HT1080 (cell line): ENCODE measurements around the gene PHEX. TPM values are rescaled to one million over a fixed set of nuclear protein-coding genes. Genes with fewer than 3 reads are reported as not detected.
A peak's percentile ranks its signal among the peaks of the same experiment; 100 is the strongest.

Experiments
- DNase-seq: peaks from one replicate; pipeline ENCODE4 v3.0.0-alpha.2; 2015; ENCODE audit warnings: low read depth
- total RNA-seq: library from RNA; depleted of rRNA; stranded (reverse); fragments of >200 nt; shearing (Covaris generic); gene quantifications from 2 replicates; pipeline ENCODE4 v1.2.3, GENCODE V29; 2014

The PHEX gene
- total RNA-seq, 1 experiment from 2014 or later = 0.59 TPM

DNA sequence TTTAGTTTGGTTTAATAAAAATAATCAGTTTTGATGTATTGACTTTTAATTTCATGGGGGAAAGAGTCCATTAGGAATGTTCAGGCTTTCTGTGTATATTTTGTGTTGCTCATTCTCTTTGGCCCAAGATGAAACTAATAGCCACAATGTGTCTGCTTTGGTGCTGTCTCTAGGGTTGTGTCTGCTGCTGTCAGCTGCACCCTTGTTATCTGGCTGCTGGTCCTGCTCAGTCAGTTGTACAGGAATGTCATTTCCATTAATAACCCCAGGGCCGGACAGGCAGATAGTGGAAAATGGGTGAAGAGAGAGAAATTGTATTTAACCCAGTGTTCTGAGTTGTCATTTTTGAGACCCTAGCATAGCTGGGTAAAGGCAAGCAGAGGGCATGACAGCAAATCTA, 115.1 kb downstream of the PHEX start:
- DNase-seq = no peak

DNA sequence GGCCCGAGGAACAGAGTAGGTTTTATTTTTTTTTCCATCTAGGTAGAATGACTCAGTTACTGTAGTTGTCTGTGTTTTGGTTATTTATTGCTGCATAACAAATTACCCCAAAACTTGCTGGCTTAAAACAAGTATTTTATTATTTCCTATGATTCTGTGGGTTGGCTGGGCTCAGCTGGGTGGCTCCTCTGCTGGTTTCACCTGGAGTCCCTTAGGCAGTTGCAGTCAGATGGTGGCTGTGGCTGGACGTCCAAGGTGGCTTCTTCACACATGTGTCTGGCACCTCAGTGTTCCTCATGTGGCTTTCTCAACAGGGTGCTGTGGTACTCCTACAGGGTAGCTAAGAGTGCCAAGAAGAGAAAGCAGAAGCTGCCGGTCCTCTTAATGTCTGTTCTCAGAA, 115.8 kb downstream of the PHEX start:
- no peak for DNase-seq

DNA sequence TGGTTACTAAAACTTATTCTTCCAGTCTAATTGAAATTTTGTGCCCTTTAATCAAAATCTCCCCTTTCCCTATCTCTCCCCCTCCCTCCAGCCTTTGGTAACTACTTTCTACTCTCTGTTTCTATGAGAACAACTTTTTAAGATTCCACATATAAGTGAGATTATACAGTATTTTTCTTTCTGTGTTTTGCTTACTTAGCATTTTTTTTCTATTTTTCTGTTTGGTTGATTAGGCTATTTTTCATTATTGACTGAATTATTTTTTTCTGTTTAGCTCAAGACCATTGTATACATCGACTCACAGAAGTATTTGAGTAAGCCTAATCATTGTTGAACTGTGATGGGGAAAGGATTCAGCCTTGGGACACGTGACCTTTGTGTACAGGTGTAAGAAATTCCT, 116.4 kb downstream of the PHEX start:
- DNase-seq = no peak

DNA sequence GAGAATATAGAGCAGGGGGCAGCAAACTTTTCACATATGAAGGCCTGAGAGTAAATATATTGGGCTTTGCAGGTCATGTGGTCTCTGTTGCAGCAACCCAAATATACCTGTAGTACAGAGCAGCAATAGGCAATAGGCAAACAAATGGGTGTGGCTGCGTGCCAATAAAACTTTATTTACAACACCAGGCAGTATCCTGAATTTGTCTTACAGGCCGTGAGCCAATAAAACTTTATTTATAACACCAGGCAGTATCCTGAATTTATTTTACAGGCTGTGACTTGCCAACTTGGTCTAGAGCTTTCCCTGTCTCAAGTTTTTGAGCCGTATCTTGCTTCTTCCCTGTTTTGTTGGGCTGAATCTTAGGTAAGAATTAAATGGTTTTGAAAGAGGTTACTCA, 118.2 kb downstream of the PHEX start:
- DNase-seq = no peak

DNA sequence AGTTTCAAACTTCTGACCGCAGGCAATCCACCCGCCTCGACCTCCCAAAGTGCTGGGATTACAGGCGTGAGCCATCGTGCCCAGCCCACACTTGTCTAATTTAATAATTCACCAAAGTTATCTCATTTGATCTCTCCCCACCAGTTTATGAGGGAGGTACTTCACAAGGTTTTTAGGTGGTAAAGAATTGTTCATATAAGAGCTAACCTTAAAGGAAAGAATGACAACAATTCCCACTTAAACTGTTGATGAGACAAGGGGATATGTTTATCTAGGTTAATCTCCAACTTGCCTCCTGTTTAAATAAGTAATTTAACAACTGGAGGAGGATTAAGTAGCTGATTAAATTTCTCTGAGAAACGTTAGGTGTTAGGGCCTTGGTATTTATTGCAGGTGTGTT, 123.0 kb downstream of the PHEX start:
- DNase-seq = no peak

DNA sequence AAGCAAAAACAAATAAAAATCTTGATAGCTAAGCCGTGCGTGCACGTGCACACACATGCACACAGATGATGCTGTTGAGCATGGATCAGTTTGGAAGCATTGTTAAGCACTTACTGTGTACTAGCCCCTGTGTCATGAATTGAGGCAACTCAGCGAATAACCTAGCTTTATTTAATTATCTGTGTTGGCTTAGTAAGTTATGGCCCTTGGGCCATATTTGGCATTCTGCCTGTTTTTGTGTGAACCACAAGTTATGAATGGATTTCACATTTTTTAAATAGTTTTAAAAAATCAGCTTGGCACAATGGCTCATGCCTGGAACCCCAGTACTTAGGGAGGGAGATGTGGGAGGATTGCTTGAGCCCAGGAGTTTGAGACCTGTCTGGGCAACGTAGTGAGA, 126.9 kb downstream of the PHEX start:
- DNase-seq = no peak

DNA sequence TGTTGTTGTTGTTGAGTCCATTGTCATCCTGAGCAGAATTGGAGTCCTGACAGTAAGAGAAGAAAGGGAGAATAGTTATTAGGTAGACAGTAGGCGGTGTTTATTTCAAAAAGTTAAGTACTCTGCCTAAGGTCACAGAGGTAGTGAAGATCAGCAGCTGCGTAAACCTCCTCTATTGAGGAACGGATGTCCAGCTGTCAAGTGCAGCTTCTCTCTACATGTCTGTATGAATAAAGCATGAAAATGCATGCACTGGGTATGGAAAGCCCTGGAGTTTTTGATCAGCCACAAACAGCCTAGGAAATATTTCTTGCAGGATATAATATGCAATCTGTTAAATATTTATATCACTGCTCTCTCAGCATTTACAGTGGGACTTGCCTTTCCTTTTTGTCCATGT, 131.2 kb downstream of the PHEX start:
- DNase-seq = no peak

DNA sequence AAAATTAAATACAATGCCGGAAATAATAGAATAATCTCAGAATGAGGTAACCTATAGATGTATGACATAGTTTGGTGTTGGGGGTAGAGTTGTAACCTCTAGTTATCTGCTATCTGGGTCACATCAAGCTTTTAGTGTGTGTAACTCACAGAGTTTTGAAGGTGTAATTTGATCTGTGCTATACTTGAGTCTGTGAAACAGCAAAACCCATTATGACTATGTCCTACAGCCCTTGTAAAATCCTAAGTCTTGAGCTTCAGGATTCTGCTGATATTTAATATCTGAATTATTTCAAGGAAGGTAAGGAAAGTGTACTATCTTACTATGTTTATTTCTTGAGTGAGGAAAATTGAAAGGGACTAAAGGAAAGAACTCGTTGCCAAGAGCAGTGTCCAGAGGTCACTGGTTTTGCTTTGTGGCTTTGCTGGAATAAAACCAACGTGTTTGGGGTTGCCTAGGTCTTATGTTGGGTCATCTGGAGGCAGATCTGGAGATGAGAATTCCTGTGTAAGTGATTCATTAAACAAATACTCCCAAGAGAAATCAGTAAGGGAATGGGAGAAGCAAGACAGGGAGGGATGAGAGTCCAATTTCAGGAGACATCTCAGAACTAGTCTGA, 132.8 kb downstream of the PHEX start:
- peak; percentile 74 for DNase-seq

DNA sequence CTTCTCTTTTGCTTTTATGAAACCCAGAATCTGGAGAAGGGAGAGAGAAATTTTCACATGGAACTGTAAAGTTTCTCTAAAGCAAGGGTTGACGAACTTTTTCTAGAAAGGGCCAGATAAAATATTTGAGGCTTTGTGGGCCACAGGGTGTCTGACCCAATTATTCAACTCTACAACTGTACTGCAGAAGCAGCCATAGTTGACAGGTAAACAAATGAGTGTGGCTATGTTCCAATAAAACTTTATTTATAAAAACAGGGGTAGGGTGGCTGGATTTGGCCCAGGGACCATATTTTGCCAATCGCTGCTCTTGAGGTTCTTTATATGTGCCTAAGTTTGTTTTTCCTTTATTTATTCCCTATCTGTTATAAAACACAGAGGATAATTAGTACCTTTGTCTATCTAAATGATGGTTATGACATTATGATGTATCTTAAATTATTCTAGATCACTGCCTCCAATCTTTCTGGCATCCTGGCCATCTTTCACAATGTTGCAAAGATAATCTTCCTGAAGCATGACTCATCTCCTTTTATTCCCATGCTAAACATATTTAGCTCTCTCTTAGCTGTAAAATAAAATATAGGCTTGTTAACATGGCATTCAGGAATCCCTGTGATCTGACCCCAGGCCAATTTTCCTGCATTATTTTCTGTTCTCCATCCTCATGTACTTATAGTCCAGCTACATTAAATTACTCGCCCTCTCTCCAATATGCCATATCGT, 133.8 kb downstream of the PHEX start:
- peak; percentile 30 for DNase-seq

DNA sequence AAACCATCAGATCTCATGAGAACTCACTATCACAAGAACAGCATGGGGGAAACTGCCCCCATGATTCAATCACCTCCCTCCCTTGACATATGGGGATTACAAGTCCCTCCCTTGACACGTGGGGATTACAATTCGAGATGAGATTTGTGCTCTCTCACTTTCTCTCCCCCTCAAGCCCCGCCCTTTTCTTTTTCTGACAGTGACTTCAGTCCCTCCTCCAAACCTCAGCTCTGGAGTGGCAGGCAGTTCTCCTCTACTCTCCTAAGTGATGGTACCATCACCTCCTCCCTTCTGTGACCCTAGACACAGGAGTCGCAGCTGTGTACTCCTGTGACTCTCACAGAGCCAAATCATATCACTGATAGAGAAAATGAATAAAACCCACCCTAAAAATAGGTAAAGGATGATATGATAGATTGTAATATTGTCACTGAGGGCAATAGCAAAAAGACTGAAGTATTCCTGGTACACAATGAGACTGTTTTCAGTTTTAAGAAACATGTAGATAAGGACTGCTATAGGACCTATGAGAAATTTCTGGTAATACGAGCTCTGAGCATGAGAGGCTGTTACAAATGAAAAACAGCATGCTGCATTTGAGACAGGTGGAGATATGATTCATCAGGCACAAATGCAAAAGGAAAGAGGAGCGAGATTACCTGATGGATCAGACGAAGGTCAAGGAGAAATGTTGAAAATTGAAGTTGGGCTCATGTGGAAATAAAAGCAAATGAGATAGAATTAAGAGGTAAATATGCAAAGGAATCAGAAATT, 139.3 kb downstream of the PHEX start:
- DNase-seq = no peak

DNA sequence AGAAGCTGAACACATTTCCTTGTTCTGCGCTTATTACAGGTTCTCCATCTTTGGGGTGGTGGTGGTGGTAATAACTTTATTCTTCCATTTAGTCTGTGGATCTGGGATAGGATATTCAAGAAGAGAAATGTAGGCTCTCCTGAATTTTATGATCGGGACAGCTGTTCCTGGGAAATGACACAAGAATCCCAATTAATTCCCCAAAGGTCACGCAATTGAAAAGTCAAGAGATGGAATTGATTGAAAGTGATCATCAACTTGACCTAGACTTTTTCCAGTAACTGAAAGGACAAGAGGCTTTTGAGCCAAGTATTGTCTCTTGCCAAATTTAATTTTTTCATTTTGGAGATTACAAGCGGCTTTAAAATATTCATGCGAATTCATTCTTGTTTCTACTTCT, 141.8 kb downstream of the PHEX start:
- DNase-seq = no peak

DNA sequence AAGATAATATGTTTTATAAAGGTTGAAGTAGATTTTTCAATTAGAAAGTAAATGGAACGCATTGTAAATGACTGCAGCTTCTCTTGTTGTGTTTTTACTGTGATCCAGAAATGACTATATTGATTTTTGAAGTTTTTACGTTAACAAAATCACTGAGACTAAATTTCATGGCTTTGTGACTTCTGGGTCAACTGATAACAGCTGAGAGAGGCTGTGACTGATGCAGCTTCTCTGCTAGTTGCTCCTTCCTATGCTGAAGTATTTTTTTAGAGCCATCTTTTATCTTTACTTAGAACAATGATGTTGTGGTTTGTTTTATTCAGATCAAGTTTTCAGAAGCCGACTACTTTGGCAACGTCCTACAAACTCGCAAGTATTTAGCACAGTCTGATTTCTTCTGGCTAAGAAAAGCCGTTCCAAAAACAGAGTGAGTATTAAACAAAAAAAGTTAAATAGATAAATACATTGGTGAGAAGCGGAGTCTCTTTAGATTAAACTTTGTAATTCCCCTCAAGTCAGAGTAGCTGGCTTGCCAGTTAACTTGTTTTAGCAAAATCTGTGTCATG, 145.9 kb downstream of the PHEX start:
- DNase-seq = no peak

DNA sequence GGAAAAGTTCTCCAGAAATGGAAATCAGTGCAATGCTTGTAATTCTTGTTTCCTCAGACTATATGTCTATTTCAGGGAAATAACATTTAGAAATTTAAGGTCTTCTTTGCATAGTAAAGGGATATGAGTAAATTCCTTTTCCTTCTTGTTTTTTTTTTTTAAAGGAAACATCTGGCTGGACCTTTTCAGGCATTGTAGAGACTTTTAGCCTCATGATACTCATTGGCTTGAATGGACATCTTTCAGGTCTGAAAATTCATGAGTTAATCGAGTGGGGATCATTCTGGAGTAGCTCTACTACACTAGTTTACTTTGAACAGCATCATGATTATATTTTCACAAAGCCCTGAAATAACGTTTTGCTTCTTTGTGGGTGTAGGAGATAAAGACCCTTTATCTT, 152.0 kb downstream of the PHEX start:
- DNase-seq = no peak

DNA sequence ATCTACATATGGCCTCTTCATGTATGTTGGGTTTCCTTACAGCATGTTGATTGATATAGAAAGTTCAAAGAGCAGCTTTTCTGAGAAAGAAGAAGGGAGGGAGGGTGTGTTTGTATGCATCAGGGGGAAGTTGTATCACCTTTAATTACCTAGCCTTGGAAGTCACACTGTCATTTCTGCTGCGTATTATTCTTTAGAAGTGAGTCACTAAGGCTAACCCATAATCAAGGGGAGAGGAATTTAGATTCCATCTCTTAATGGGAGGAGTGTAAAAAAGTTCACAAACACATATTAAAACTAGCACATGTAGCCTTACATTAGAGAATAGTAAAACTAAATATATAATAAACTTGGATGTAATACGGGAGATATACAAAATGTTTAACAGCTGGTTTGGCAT, 154.0 kb downstream of the PHEX start:
- DNase-seq = no peak

DNA sequence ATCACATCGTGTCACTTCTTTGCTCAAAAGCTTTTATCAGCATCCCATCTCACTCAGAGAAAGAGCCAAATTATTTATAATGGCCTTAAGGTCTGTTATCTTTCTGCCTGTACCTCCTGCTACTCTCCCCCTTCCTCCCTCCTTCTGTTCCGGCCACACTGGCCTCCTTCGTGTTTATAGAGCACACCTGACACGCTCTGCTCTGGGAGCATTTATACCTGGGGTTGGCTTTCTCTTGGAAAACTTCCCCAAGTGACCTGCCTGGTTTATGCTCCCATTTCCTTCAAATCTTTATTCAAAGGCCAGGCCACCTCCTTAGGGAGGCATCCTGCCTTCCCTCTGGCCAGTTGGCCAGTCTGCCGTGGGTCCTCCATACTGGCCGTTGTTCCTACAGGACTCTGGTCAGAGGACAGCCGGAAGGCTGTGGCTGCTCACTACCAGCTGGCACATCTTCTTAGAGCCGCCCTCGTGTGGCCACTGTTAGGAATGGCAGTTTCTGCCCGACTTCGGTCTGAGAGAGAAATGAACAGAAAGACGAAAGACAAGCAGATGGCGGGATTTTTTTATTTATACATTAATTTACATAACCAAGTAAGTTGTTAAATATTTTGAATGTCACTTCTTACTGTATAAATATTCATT, 160.4 kb downstream of the PHEX start:
- DNase-seq = peak; percentile 62

DNA sequence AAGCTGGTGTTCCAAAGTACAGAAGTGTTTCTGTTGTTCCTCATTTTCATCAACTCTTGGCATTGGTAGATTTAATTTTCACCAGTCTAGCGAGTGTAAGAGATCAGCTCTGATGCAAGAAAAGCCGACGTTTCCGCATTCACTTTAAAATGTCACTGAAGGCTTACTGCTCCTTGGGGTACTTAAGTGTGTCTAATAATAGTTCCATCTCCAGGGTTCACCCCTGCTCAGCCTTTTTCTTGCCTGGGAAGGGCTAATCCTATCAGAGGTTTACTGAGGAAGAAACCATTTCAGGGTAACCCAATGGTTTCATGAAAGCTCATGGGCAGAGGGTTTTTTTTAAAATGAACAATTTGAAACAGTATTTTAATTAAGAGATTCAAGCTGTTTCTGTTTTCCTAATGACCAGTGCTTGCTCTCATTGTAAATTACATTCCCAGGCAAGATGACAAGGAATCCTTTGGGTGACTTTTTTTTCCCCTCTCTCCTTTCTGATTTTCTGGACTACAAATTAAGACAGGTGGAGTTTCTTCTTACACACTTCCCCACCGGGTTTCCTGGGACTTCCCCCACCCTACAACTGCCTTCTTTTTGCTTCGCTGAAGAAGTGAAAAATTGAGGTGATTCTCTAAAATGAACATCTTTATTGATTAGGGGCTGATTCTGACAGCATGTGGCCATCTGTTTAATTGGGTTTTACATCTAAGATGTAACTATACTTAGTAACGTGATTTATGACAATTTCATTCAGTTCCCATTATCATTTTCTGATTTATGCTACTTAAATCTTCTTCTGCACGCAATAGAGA, 161.9 kb downstream of the PHEX start:
- no peak for DNase-seq

DNA sequence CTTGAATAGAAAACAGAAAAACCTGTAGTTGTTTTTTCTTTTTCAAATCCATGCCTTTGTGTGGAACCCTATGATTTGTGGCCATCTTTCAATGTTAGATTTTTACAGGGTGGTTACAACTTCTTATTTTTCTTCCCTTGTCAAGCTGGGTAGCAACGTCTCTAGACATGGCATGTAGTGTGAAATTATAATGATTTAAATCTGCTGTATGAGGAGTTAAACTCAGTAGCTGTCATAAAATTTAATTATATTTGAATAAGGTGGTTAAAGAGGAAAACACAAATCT, 162.5 kb downstream of the PHEX start:
- no peak for DNase-seq

DNA sequence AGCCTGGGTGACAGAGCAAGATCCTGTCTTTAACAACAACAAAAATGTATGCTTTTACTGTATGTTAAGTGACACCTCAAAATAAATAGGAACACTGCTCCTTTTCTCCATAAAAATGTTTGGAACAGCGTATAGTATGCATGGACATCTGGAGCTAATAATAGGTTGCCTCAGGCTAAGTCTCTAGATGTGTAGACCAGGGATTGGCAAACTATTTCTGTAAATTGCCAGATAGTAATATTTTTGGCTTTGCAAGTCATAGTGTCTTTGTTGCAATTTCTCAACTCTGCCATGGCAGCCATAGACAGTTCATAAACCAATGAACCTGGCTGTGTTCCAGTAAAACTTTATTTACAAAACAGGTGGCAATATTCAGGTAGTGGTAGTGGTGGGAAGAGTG, 164.0 kb downstream of the PHEX start:
- no peak for DNase-seq

DNA sequence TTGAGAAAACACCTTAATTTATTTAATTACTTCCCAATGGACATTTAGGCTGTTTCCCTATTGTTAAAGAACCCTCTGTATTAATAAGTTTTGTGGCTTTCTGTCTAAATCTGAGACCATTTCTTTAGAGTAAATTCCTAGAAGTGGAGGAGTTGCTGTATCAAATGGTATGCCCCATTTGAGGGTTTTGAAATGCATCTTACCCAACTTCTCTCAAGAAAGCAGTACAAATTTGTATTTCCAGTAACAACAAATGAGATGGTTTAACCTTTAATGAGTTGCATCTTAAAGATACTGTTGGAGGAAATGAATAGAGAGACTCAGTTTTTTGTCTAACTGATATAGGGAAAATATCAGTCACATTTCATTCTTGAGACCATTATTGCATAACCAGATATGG, 170.1 kb downstream of the PHEX start:
- DNase-seq = no peak

DNA sequence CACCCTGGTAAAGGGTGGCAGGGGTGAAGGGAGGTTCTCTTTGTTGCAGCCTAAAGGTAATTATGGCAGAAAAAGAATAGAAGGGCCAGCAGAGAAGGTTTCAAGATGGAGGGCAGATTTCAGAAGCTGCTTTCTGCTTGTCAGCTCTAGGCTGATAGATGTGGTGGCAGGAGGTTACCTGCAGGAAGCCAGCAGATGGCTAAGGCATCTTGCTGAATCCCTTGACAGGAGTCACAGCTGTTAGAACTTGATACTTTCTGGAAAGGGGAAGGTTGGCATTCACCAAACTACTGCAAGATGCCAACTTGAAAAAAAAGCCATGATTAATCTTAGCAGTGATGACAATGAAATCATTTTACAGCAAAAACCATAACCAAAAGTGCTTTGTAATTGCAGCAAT, 171.1 kb downstream of the PHEX start:
- DNase-seq = no peak

DNA sequence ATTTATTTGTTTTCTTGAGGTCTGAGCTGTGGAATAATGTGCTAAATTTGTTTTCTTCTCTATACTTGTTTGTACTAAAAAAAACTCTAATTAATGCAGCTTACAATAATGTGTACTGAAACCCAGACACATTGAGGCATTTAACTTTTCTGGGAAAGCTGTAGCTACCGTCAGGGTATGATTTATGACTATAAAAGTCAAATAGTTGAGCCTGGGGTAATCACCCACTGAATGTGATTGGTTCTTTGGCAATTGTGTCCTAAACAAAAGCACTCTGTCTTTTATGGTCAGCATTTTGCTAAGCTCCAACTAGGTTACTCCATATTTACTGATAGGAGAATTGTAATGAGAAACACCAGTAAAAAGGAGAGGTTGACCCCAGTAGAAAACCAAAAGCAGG, 174.7 kb downstream of the PHEX start:
- no peak for DNase-seq
